Suprapubic skin (tissue), 4 donors: Measurements from ENCODE around the gene MON1A. TPM values are rescaled to one million over a fixed set of nuclear protein-coding genes. Genes with fewer than 3 reads are reported as not detected.

Experiments used
- DNase-seq, 2 donors: peaks; one replicate each; pipeline ENCODE4 v3.0.0-alpha.2; 2019; ENCODE audit warnings: low spot score in 2 of 2
- H3K27ac ChIP-seq: fragments of 200-600 bp; sonication (generic); one replicate; pipeline ENCODE4 v1.5.1; 2019
- H3K27me3 ChIP-seq: fragments of 200-600 bp; sonication (generic); one replicate; pipeline ENCODE4 v1.5.1; 2019
- H3K36me3 ChIP-seq: fragments of 200-600 bp; sonication (generic); one replicate; pipeline ENCODE4 v1.5.1; 2019
- H3K4me1 ChIP-seq: fragments of 200-600 bp; sonication (generic); one replicate; pipeline ENCODE4 v1.5.1; 2019
- H3K4me3 ChIP-seq: fragments of 200-600 bp; sonication (generic); one replicate; pipeline ENCODE4 v1.5.1; 2019; ENCODE audit warnings: mild to moderate bottlenecking
- H3K9me3 ChIP-seq: fragments of 200-600 bp; sonication (generic); one replicate; pipeline ENCODE4 v1.5.1; 2019
- EP300 ChIP-seq: sonication (generic); formaldehyde crosslinking; IDR thresholded peaks from one replicate; pipeline ENCODE4 v1.6.1; 2017; ENCODE audit warnings: antibody characterized with exemption
- POLR2A ChIP-seq, 2 donors: fragments of 450-650 bp; IDR thresholded peaks; one replicate each; pipeline ENCODE4 v1.6.1; 2017; ENCODE audit warnings: antibody characterized with exemption in 2 of 2, mild to moderate bottlenecking in 2 of 2, moderate library complexity in 2 of 2
- POLR2AphosphoS5 ChIP-seq, 3 donors: sonication (generic); formaldehyde crosslinking; IDR thresholded peaks; one replicate each; pipeline ENCODE4 v1.6.1; 2017; ENCODE audit warnings: antibody characterized with exemption in 3 of 3
- WGBS: methylation state at CpG from one replicate; pipeline ENCODE4 v1.1.5; 2018; 5-methylcytosine and 5-hydroxymethylcytosine counted together
- total RNA-seq, 4 donors: library from RNA; depleted of rRNA; stranded (reverse); fragments of >200 nt; gene quantifications; one replicate each; pipeline ENCODE4 v1.1.0, GENCODE V29; 2016
- TF ChIP-seq, protein P1 (sequence below), 2 donors: fragments of 200-600 bp in 1 of 2; fragments of 450-650 bp in 1 of 2; sonication (generic) in 1 of 2; IDR thresholded peaks; one replicate each; pipeline ENCODE4 v1.5.1; 2016 to 2019; ENCODE audit warnings: antibody characterized with exemption in 2 of 2, mild to moderate bottlenecking in 1 of 2, moderate library complexity in 1 of 2

MON1A gene
- total RNA-seq, 4 donors from 2014 or later, result 6.2 to 15.6 (median 11.9) TPM

DNA sequence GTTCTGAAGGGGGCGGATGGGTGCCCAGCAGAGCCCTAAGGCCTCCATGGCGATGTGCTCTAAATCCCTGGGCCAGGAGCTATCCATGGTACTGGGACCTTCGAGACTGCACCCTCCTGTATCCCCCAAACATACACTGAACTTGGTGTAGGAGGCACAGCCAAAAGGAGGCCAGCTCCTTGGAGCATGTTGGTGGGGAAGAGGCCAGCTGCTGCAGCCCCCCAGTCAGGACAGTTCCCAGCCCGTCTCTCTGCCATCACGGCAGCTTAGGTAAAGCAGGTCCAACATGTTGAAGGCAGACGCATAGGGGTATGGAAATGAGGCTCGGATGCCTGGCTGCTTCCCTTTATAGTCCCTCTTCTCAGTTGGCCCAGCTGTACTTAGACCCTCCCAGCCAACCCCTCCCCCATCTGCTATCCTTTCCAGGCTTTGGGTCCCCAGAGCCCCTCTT, 61.7 kb downstream of the MON1A start:
- H3K36me3 ChIP-seq, result no peaks in the 10 kb centered on the region
- no peak overlapping the region for H3K27ac ChIP-seq
- DNase-seq, result no peak
- peaks cover 48% of the 10 kb centered on the region for H3K27me3 ChIP-seq
- no peak overlapping the region for H3K4me3 ChIP-seq
- H3K4me1 ChIP-seq, result peaks cover 19% of the 10 kb centered on the region
- H3K9me3 ChIP-seq, result no peaks in the 10 kb centered on the region
- TF ChIP-seq POLR2AphosphoS5 (IDR thresholded peaks at IDR 0.05), result no peak
- no peak for TF ChIP-seq POLR2A (IDR thresholded peaks at IDR 0.05)
- no peak for TF ChIP-seq EP300
- TF ChIP-seq, protein P1, sequence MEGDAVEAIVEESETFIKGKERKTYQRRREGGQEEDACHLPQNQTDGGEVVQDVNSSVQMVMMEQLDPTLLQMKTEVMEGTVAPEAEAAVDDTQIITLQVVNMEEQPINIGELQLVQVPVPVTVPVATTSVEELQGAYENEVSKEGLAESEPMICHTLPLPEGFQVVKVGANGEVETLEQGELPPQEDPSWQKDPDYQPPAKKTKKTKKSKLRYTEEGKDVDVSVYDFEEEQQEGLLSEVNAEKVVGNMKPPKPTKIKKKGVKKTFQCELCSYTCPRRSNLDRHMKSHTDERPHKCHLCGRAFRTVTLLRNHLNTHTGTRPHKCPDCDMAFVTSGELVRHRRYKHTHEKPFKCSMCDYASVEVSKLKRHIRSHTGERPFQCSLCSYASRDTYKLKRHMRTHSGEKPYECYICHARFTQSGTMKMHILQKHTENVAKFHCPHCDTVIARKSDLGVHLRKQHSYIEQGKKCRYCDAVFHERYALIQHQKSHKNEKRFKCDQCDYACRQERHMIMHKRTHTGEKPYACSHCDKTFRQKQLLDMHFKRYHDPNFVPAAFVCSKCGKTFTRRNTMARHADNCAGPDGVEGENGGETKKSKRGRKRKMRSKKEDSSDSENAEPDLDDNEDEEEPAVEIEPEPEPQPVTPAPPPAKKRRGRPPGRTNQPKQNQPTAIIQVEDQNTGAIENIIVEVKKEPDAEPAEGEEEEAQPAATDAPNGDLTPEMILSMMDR (IDR thresholded peaks at IDR 0.05), result no peak
- 17% methylated on average over 6 of the region's 7 CpGs for WGBS

DNA sequence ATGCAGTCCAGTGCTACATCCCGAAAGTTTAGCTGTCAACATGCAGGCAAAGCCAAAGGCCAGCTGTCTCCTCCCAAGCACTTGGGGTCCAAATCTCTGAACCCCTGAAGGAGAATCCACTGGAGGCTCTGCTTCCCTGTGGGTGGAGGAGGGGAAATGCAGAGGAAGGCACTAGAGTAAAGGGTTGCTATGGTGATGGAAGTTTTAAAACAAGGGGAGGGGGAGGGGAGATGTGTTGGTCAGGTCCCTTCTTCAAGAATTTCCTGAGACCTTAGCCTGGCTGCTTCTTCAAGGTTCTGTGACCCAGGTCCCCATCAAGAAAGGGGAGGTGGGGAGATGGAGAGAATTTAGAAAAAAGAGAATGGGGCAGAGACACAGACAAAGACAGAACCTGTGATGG, 62.2 kb downstream of the MON1A start:
- Histone ChIP-seq H3K36me3 (no peaks in the 10 kb centered on the region), H3K27me3 (peaks cover 48% of the 10 kb centered on the region), H3K9me3 (no peaks in the 10 kb centered on the region), H3K27ac (no peak overlapping the region), H3K4me3 (no peak overlapping the region), H3K4me1 (peaks cover 19% of the 10 kb centered on the region)
- 88% methylated on average over 1 of the region's 1 CpG for WGBS
- no peak for DNase-seq
- TF ChIP-seq, protein P1 (IDR thresholded peaks at IDR 0.05), result no peak
- TF ChIP-seq POLR2AphosphoS5 (IDR thresholded peaks at IDR 0.05) (no peak), POLR2A (IDR thresholded peaks at IDR 0.05) (no peak), EP300 (no peak)

DNA sequence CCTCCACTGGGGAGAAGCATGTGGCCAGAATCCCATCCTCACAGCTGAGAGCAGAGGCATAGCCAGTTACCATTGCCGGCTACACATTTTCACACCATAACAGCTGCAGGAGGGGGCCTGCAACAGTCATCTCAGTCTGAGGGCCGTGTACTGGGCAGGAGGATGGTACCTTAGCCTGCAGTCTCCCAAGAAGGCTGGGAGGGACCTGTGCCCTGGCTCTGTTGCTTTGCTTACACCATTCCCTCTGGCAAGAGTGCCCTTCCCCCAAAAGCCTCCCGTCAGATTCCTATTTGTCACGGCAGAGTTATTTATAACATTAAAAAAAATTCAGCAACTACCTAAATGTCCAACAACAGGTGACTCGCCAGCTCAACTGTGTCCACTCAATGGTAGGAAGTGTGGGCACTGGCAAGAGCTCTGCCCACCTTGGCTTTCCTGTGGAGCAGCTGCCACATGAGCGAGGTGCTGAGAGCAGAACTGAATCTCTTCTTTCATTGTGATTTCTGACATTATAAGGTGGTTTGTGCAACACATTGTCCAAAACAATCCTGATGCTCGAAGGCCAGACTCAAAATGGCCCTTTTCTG, 64.3 kb downstream of the MON1A start:
- peaks cover 47% of the 10 kb centered on the region for H3K27me3 ChIP-seq

DNA sequence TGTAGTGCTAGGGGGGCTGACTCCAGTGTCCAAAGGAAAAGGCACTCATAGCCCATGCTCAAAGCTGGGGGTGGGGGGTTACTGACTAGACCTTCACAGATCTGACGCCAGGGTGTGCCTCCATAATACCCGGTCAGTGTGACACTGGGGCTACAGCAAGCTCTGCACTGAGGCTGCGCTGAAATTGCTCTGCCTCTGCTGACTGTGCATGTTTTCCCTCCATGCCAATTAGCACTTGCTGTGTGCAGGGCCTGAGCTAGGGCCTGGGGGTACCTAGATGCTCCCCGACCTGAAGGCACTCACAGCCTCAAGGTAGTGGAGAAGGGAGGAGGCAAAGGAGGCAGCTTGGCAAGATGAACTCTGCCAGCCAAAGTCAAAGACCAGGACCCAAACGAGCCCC, 65.1 kb downstream of the MON1A start:
- Histone ChIP-seq H3K9me3 (no peaks in the 10 kb centered on the region), H3K4me3 (no peak overlapping the region), H3K4me1 (peaks cover 8% of the 10 kb centered on the region), H3K27me3 (peaks cover 39% of the 10 kb centered on the region), H3K27ac (no peak overlapping the region), H3K36me3 (no peaks in the 10 kb centered on the region)
- no peak for TF ChIP-seq POLR2A (IDR thresholded peaks at IDR 0.05)
- TF ChIP-seq POLR2AphosphoS5 (IDR thresholded peaks at IDR 0.05), result no peak
- TF ChIP-seq EP300, result no peak
- WGBS, result 63% methylated on average over 4 of the region's 5 CpGs
- DNase-seq, result no peak

More for the DNA sequence above, 64.3 kb downstream of the MON1A start:
- WGBS, result 53% methylated on average over 7 of the region's 7 CpGs
- no peak for DNase-seq
- Histone ChIP-seq H3K36me3 (no peaks in the 10 kb centered on the region), H3K4me3 (no peak overlapping the region), H3K27ac (no peak overlapping the region), H3K4me1 (peaks cover 14% of the 10 kb centered on the region), H3K9me3 (no peaks in the 10 kb centered on the region)
- TF ChIP-seq, protein P1 (IDR thresholded peaks at IDR 0.05), result no peak
- TF ChIP-seq POLR2AphosphoS5 (IDR thresholded peaks at IDR 0.05) (no peak), POLR2A (IDR thresholded peaks at IDR 0.05) (no peak)

DNA sequence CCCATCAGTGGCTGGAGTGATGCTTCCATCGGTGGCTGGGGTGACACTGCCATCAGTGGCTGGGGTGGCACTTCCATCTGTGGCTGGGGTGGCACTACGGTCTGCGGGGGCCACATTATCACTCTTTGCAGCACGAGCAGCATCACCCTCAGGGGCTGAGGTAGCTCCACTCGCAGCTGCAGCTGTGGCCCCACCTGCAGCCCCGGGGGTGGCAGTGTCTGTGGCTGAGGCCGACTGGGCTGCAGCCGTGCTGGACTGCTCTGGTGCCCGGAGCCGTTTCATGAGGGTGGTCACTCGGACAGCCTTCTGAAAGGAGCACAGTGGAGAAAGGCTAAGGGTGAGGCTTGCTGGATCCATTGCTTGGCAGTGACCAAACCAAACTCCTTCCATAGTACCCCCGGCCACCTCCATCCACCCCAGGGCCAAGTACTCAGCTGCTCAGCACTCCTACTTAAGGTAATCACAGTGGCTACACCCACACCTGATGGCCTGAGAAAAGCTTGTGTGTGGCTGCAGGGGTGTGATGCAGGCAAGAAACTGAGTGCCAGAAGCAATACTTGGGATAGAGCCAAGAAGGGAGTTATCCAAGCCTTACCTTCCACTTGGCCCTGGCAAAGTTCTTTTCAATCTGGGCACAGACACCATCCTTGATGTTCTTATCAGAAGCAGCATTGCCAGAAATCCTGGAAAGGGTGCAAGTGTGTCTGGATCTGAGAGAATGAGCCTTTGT, 69.9 kb downstream of the MON1A start:
- no peak overlapping the region for H3K27ac ChIP-seq
- no peak for DNase-seq
- H3K36me3 ChIP-seq, result no peaks in the 10 kb centered on the region
- H3K27me3 ChIP-seq, result peaks cover 7% of the 10 kb centered on the region
- peaks cover 14% of the 10 kb centered on the region for H3K4me1 ChIP-seq
- H3K9me3 ChIP-seq, result no peaks in the 10 kb centered on the region
- 83% methylated on average over 5 of the region's 12 CpGs for WGBS
- H3K4me3 ChIP-seq, result no peak overlapping the region
- no peak for TF ChIP-seq EP300
- TF ChIP-seq POLR2AphosphoS5 (IDR thresholded peaks at IDR 0.05), result no peak
- TF ChIP-seq, protein P1 (IDR thresholded peaks at IDR 0.05), result no peak
- TF ChIP-seq POLR2A (IDR thresholded peaks at IDR 0.05), result no peak

Other genes starting within 250 kb of the MON1A start
- 10 to 100 TPM; 16.7 to 83.4 (median 21.9) TPM for gene MST1, start 240.3 kb downstream of the MON1A start, total RNA-seq
- 10 to 100 TPM; 23.6 to 88.3 (median 33.9) TPM for gene RNF123, start 240.3 kb downstream of the MON1A start, total RNA-seq
- gene AMIGO3, start 210.1 kb downstream of the MON1A start, total RNA-seq, result 1 to 10 TPM; 1.6 to 3.8 (median 2.5) TPM
- 10 to 100 TPM; 14.0 to 25.0 (median 17.3) TPM for gene GMPPB, start 205.9 kb downstream of the MON1A start, total RNA-seq
- gene IP6K1, start 143.3 kb downstream of the MON1A start, total RNA-seq, result 10 to 100 TPM; 39.5 to 57.3 (median 53.2) TPM
- gene CDHR4, start 129.9 kb downstream of the MON1A start, total RNA-seq, result under 1 TPM in 2 of 4 donors, not detected in 2; 0.45 to 0.89 TPM
- 10 to 100 TPM; 30.9 to 48.1 (median 36.2) TPM for gene INKA1, start 126.5 kb downstream of the MON1A start, total RNA-seq
- gene UBA7, start 115.9 kb downstream of the MON1A start, total RNA-seq, result 10 to 100 TPM; 15.3 to 54.4 (median 31.2) TPM
- gene TRAIP, start 73.2 kb downstream of the MON1A start, total RNA-seq, result 1 to 10 TPM; 3.4 to 8.4 (median 4.7) TPM
- 1 to 10 TPM in 1 of 4 donors, not detected in 3; 2.0 TPM for gene CAMKV, start 59.9 kb downstream of the MON1A start, total RNA-seq
- 100 to 1,000 TPM in 1 of 4 donors, 10 to 100 TPM in 3; 37.7 to 129 (median 53.8) TPM for gene MST1R, start 25.9 kb downstream of the MON1A start, total RNA-seq
- gene RBM6, start 10.3 kb upstream of the MON1A start, total RNA-seq, result 100 to 1,000 TPM in 2 of 4 donors, 10 to 100 TPM in 2; 73.5 to 222 (median 89.5) TPM
- 100 to 1,000 TPM; 129 to 681 (median 208) TPM for gene RBM5, start 159.1 kb upstream of the MON1A start, total RNA-seq
- 100 to 1,000 TPM; 123 to 188 (median 130) TPM for gene SEMA3F, start 225.5 kb upstream of the MON1A start, total RNA-seq